Endodermal cell (in vitro differentiated cells): ENCODE results near the gene EPHB1. TPM values are rescaled to one million over a fixed set of nuclear protein-coding genes. Genes with fewer than 3 reads are reported as not detected.

ENCODE experiments used
- DNase-seq: peaks from one replicate; pipeline ENCODE4 v3.0.0-alpha.2; 2017
- H3K27ac ChIP-seq: 2 replicates; pipeline ENCODE4 v1.5.1; 2013; ENCODE audit warnings: mild to moderate bottlenecking, low read depth, low read length, moderate library complexity
- H3K27me3 ChIP-seq: 2 replicates; pipeline ENCODE4 v1.6.1; 2013; ENCODE audit warnings: mild to moderate bottlenecking, low read length, moderate library complexity; ENCODE audit not compliant: insufficient read depth, control insufficient read depth, poor library complexity, severe bottlenecking
- H3K36me3 ChIP-seq: 2 replicates; pipeline ENCODE4 v1.7.0; 2013; ENCODE audit warnings: mild to moderate bottlenecking, low read length, moderate library complexity; ENCODE audit not compliant: control insufficient read depth, insufficient read depth
- H3K4me1 ChIP-seq: one replicate; pipeline ENCODE4 v1.7.0; 2013; ENCODE audit warnings: low read length; ENCODE audit not compliant: control insufficient read depth, insufficient read depth
- H3K4me3 ChIP-seq: 2 replicates; pipeline ENCODE4 v1.5.1; 2013; ENCODE audit warnings: mild to moderate bottlenecking, low read length, moderate library complexity
- H3K9ac ChIP-seq: 2 replicates; pipeline ENCODE4 v1.6.1; 2013; ENCODE audit warnings: mild to moderate bottlenecking, low read length, moderate library complexity; ENCODE audit not compliant: poor library complexity, severe bottlenecking; ENCODE audit errors: extremely low read depth
- H3K9me3 ChIP-seq: 2 replicates; pipeline ENCODE4 v1.6.1; 2013; ENCODE audit warnings: mild to moderate bottlenecking, low read length, moderate library complexity; ENCODE audit not compliant: control insufficient read depth
- H3K27ac Mint-ChIP-seq: 2 replicates; pipeline ENCODE4 v1.8.0; 2020; ENCODE audit warnings: mixed read lengths
- H3K27me3 Mint-ChIP-seq: 2 replicates; pipeline ENCODE4 v1.8.0; 2021; ENCODE audit warnings: mild to moderate bottlenecking, mixed read lengths; ENCODE audit not compliant: insufficient read depth
- H3K36me3 Mint-ChIP-seq: 2 replicates; pipeline ENCODE4 v1.8.0; 2020; ENCODE audit warnings: low read depth, mixed read lengths
- H3K4me1 Mint-ChIP-seq: 2 replicates; pipeline ENCODE4 v1.8.0; 2020; ENCODE audit warnings: mixed read lengths
- H3K4me3 Mint-ChIP-seq: 2 replicates; pipeline ENCODE4 v1.8.0; 2020; ENCODE audit warnings: mild to moderate bottlenecking, moderate library complexity, mixed read lengths
- H3K9me3 Mint-ChIP-seq: 2 replicates; pipeline ENCODE4 v1.8.0; 2020; ENCODE audit warnings: mild to moderate bottlenecking, mixed read lengths
- WGBS, 2 experiments: methylation state at CpG; one replicate each; pipeline versions ENCODE4 v1.1.5 to v1.1.7; 2013; ENCODE audit warnings: missing lambda C conversion rate in 2 of 2, mixed read lengths in 1 of 2; ENCODE audit not compliant: insufficient coverage in 1 of 2, insufficient read length in 1 of 2; 5-methylcytosine and 5-hydroxymethylcytosine counted together
- total RNA-seq, 2 donors: library from RNA; stranded (reverse); fragmentation: NEBNext Ultra II Directional in 1 of 2; extraction: Animal tissue kit (Norgen Biotek cat#: 25700) in 1 of 2; gene quantifications; 2 replicates in 1 of 2; 3 replicates in 1 of 2; pipeline ENCODE4 v1.2.1, GENCODE V29; 2021
- TF ChIP-seq, protein P1 (sequence below): fragments of 200-600 bp; sonication (generic); conservative IDR thresholded peaks from 2 replicates; pipeline ENCODE4 v1.5.0; 2021; ENCODE audit warnings: antibody characterized with exemption, mild to moderate bottlenecking

The EPHB1 gene
- total RNA-seq, 2 donors from 2014 or later, result 2.9 to 3.6 TPM

DNA sequence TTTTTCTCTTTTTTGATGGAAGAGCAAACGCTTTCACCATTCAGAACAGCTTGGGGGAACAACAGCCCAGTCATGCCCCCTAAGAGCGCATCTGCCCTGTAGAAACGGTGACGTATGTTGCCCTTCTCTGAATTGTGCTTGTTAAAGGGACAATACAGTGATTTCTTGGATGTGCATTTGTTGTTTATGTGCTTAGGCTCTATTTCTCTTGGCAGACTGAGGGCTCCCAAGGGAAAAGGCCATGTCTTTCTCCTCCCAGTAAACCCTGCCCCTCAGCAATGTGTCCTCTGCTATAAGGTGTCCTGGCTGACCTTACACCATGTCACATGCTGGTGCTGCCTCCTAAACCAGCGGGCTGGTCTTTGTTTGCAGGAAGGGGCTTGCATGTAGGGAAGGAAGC, 346.1 kb downstream of the EPHB1 start:
- H3K4me1 Mint-ChIP-seq, result no peaks in the 10 kb centered on the region

DNA sequence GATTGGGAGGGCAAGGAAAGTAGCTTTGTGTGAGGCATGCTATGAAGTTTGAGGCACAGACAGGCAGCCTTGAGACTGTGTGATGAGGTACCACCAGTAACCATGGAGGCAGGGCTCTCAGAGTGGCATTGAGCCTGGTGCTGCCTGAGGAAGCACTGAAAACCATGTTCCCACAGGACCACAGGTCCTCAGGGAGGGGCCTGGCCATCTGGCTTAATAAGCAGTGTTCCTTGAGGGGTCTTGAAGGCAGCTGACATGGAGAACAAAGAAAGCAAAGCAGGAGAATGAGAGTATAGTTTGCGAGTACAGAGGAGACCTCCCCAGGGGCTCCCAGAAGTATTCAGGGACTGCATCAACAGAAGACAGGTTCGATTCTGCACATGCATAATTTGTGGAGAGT, 346.6 kb downstream of the EPHB1 start:
- TF ChIP-seq, protein P1, sequence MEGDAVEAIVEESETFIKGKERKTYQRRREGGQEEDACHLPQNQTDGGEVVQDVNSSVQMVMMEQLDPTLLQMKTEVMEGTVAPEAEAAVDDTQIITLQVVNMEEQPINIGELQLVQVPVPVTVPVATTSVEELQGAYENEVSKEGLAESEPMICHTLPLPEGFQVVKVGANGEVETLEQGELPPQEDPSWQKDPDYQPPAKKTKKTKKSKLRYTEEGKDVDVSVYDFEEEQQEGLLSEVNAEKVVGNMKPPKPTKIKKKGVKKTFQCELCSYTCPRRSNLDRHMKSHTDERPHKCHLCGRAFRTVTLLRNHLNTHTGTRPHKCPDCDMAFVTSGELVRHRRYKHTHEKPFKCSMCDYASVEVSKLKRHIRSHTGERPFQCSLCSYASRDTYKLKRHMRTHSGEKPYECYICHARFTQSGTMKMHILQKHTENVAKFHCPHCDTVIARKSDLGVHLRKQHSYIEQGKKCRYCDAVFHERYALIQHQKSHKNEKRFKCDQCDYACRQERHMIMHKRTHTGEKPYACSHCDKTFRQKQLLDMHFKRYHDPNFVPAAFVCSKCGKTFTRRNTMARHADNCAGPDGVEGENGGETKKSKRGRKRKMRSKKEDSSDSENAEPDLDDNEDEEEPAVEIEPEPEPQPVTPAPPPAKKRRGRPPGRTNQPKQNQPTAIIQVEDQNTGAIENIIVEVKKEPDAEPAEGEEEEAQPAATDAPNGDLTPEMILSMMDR, result no peak
- Histone ChIP-seq H3K36me3 (no peaks in the 10 kb centered on the region), H3K9me3 (no peaks in the 10 kb centered on the region), H3K27ac (peak overlapping the region; percentile 55), H3K4me3 (no peak overlapping the region), H3K27me3 (no peaks in the 10 kb centered on the region), H3K9ac (no peak overlapping the region), H3K4me1 (no peaks in the 10 kb centered on the region)
- WGBS, 2 experiments, result 84 to 96% methylated on average over 2 of the region's 2 CpGs
- Mint-ChIP-seq H3K36me3 (no peaks in the 10 kb centered on the region), H3K27ac (no peak overlapping the region), H3K4me3 (no peak overlapping the region), H3K4me1 (no peaks in the 10 kb centered on the region), H3K9me3 (no peaks in the 10 kb centered on the region), H3K27me3 (peaks cover 2% of the 10 kb centered on the region)
- no peak for DNase-seq

More for the DNA sequence above, 346.1 kb downstream of the EPHB1 start:
- H3K4me3 ChIP-seq, result no peak overlapping the region
- no peaks in the 10 kb centered on the region for H3K36me3 ChIP-seq
- Mint-ChIP-seq H3K27me3 (peaks cover 2% of the 10 kb centered on the region), H3K9me3 (no peaks in the 10 kb centered on the region), H3K4me3 (no peak overlapping the region), H3K36me3 (no peaks in the 10 kb centered on the region), H3K27ac (no peak overlapping the region)
- H3K4me1 ChIP-seq, result no peaks in the 10 kb centered on the region
- no peak for DNase-seq
- peak overlapping the region; percentile 55 for H3K27ac ChIP-seq
- H3K27me3 ChIP-seq, result no peaks in the 10 kb centered on the region
- TF ChIP-seq, protein P1, result no peak
- WGBS, 2 experiments, result 91% methylated on average over 5 of the region's 5 CpGs; no CpG with 5 or more reads in 1 of the 2 experiments
- H3K9me3 ChIP-seq, result no peaks in the 10 kb centered on the region
- no peak overlapping the region for H3K9ac ChIP-seq

DNA sequence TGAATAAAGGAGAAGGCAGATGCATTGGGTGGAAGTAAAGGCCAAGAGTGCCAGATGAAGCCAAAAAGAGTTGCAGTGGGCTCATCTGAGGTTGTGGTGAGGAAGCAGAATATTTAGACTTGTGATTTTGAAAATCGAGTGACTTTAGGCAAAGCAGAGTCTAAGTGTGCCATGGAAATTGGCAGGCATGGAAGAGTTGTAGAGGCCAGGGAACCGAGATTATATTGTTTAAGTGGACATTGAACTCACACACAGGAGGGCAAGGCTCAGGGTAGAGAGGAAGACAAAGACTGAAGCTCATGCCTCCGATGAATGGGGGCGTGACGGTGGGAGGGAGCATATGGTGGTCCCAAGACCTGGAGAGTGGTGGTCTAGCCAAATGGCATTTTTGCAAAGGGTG, 347.5 kb downstream of the EPHB1 start:
- 83 to 84% methylated on average over 5 of the region's 5 CpGs for WGBS, 2 experiments
- H3K27me3 ChIP-seq, result no peaks in the 10 kb centered on the region
- H3K27ac Mint-ChIP-seq, result no peak overlapping the region
- no peak for DNase-seq
- TF ChIP-seq, protein P1, result no peak
- H3K27ac ChIP-seq, result no peak overlapping the region
- H3K36me3 ChIP-seq, result no peaks in the 10 kb centered on the region
- H3K9me3 Mint-ChIP-seq, result no peaks in the 10 kb centered on the region
- H3K4me1 Mint-ChIP-seq, result no peaks in the 10 kb centered on the region
- H3K36me3 Mint-ChIP-seq, result no peaks in the 10 kb centered on the region
- no peak overlapping the region for H3K4me3 ChIP-seq
- H3K4me3 Mint-ChIP-seq, result no peak overlapping the region
- H3K9ac ChIP-seq, result no peak overlapping the region
- peaks cover 2% of the 10 kb centered on the region for H3K27me3 Mint-ChIP-seq
- H3K4me1 ChIP-seq, result no peaks in the 10 kb centered on the region
- no peaks in the 10 kb centered on the region for H3K9me3 ChIP-seq
